Measurements from ENCODE around the gene B3GALT6.
"Not testable (repeated sequence)": the region's sequence is repeated elsewhere in the genome, so short reads cannot be mapped to it uniquely, and the experiment has no call there.

Gene B3GALT6

GRCh38 chr1:1232208-1232795 lies at the start of gene B3GALT6:
Gene B3GALT6, plus strand, starts transcription at chr1:1232237. Its CDS starts 42 bp downstream, at chr1:1232279.
- peak; percentile 80 for DNase-seq

- DNase-seq = no peak
These were observed 49.4 kb upstream of the B3GALT6 start for GRCh38 chr1:1182491-1183220.

- no peak for DNase-seq
These were observed 48.8 kb upstream of the B3GALT6 start for GRCh38 chr1:1183221-1183747.

- no peak for DNase-seq
These were observed 47.9 kb upstream of the B3GALT6 start for GRCh38 chr1:1183833-1184775.

GRCh38 chr1:1185101-1185765 lies 46.8 kb upstream of the B3GALT6 start:
- no peak for DNase-seq

GRCh38 chr1:1187938-1188337 lies 44.1 kb upstream of the B3GALT6 start:
- no peak for DNase-seq

- no peak for DNase-seq
These were observed 42.9 kb upstream of the B3GALT6 start for GRCh38 chr1:1189111-1189510.

GRCh38 chr1:1191734-1192133 lies 40.3 kb upstream of the B3GALT6 start:
- DNase-seq = no peak

- no peak for DNase-seq
These were observed 37.3 kb upstream of the B3GALT6 start for GRCh38 chr1:1194723-1195122.

GRCh38 chr1:1195726-1196125 lies 36.3 kb upstream of the B3GALT6 start:
- not testable (repeated sequence) for DNase-seq

GRCh38 chr1:1196431-1197187 lies 35.4 kb upstream of the B3GALT6 start:
- no peak for DNase-seq

GRCh38 chr1:1197188-1197500 lies 34.9 kb upstream of the B3GALT6 start:
- DNase-seq = no peak

- DNase-seq = no peak
These were observed 34.2 kb upstream of the B3GALT6 start for GRCh38 chr1:1197551-1198422.

GRCh38 chr1:1198423-1199140 lies 33.5 kb upstream of the B3GALT6 start:
- DNase-seq = no peak

GRCh38 chr1:1199141-1199960 lies 32.7 kb upstream of the B3GALT6 start:
- DNase-seq = no peak

GRCh38 chr1:1199961-1200875 lies 31.8 kb upstream of the B3GALT6 start:
- DNase-seq = peak; percentile 65

GRCh38 chr1:1200876-1201810 lies 30.9 kb upstream of the B3GALT6 start:
- DNase-seq = peak; percentile 96

All from activated CD8-positive, alpha-beta memory T cell treated with anti-CD3 and anti-CD28 coated beads for 24 hours (primary cell).